Esophagus (tissue), 2 donors: ENCODE measurements around the gene KIF1A. TPM values are rescaled to one million over a fixed set of nuclear protein-coding genes. Genes with fewer than 3 reads are reported as not detected.

ENCODE experiments used
- H3K27ac ChIP-seq, 2 donors: one replicate each; pipeline ENCODE4 v1.5.1; 2013; ENCODE audit warnings: low read depth in 2 of 2, mild to moderate bottlenecking in 2 of 2, inconsistent platforms in 1 of 2, low read length in 1 of 2, moderate library complexity in 1 of 2
- H3K27me3 ChIP-seq, 2 donors: one replicate each; pipeline ENCODE4 v1.6.1; 2013; ENCODE audit warnings: low read length in 2 of 2, control low read depth in 1 of 2, mild to moderate bottlenecking in 1 of 2; ENCODE audit not compliant: insufficient read depth in 2 of 2, control insufficient read depth in 1 of 2
- H3K36me3 ChIP-seq, 2 donors: one replicate each; pipeline ENCODE4 v1.6.1; 2013; ENCODE audit warnings: low read length in 1 of 2; ENCODE audit not compliant: control insufficient read depth in 2 of 2, insufficient read depth in 2 of 2
- H3K4me1 ChIP-seq, 2 donors: one replicate each; pipeline ENCODE4 v1.6.1; 2013; ENCODE audit warnings: low read length in 1 of 2; ENCODE audit not compliant: control insufficient read depth in 2 of 2, insufficient read depth in 2 of 2
- H3K4me3 ChIP-seq, 2 donors: one replicate each; pipeline ENCODE4 v1.5.1; 2013; ENCODE audit warnings: low read length in 2 of 2, mild to moderate bottlenecking in 2 of 2, low read depth in 1 of 2, moderate library complexity in 1 of 2
- H3K9me3 ChIP-seq, 2 donors: one replicate each; pipeline ENCODE4 v1.6.1; 2013; ENCODE audit warnings: mild to moderate bottlenecking in 2 of 2, low read depth in 1 of 2, low read length in 1 of 2, moderate library complexity in 1 of 2; ENCODE audit not compliant: control insufficient read depth in 2 of 2, insufficient read depth in 1 of 2
- WGBS, 2 donors: extraction: QIAGEN DNeasy Blood & Tissue Kit; methylation state at CpG; one replicate each; pipeline ENCODE4 v1.1.7; 2013; 5-methylcytosine and 5-hydroxymethylcytosine counted together
- polyA plus RNA-seq, 2 donors: library from polyadenylated mRNA; stranded (reverse); fragments of 200-250 nt; gene quantifications; one replicate each; pipeline ENCODE4 v1.2.3, GENCODE V29; 2013
- donor health status: healthy with polysubstance abuse.
- donor health status: Bipolar disorder and iron deficiency.

KIF1A gene
- polyA plus RNA-seq, 2 donors: 0.04 to 0.06 TPM

GRCh38 chr2:240788482-240788881, 31.5 kb downstream of the KIF1A start:
- H3K27me3 ChIP-seq: no peaks in the 10 kb centered on the region
- H3K9me3 ChIP-seq: no peaks in the 10 kb centered on the region
- no peak overlapping the region for H3K4me3 ChIP-seq
- no peak overlapping the region for H3K27ac ChIP-seq
- 85 to 88% methylated on average over 4 of the region's 4 CpGs for WGBS, 2 donors
- H3K36me3 ChIP-seq: no peaks in the 10 kb centered on the region
- no peaks in the 10 kb centered on the region for H3K4me1 ChIP-seq

GRCh38 chr2:240787521-240788472, 32.2 kb downstream of the KIF1A start:
- Histone ChIP-seq H3K27ac (no peak overlapping the region), H3K4me3 (no peak overlapping the region), H3K4me1 (no peaks in the 10 kb centered on the region), H3K9me3 (no peaks in the 10 kb centered on the region), H3K27me3 (no peaks in the 10 kb centered on the region), H3K36me3 (no peaks in the 10 kb centered on the region)
- WGBS, 2 donors: 74 to 80% methylated on average over 22 to 23 of the region's 23 CpGs

GRCh38 chr2:240786871-240787311, 33.1 kb downstream of the KIF1A start:
- 79 to 80% methylated on average over 17 of the region's 17 CpGs for WGBS, 2 donors
- H3K27me3 ChIP-seq: no peaks in the 10 kb centered on the region

GRCh38 chr2:240786355-240786841, 33.6 kb downstream of the KIF1A start:
- Histone ChIP-seq H3K36me3 (no peaks in the 10 kb centered on the region), H3K4me3 (no peak overlapping the region), H3K27me3 (no peaks in the 10 kb centered on the region), H3K27ac (no peak overlapping the region), H3K9me3 (no peaks in the 10 kb centered on the region), H3K4me1 (no peaks in the 10 kb centered on the region)
- 79 to 94% methylated on average over 8 of the region's 8 CpGs for WGBS, 2 donors

More at GRCh38 chr2:240786871-240787311, 33.1 kb downstream of the KIF1A start:
- no peaks in the 10 kb centered on the region for H3K36me3 ChIP-seq
- no peak overlapping the region for H3K27ac ChIP-seq
- H3K4me1 ChIP-seq: no peaks in the 10 kb centered on the region
- no peaks in the 10 kb centered on the region for H3K9me3 ChIP-seq
- no peak overlapping the region for H3K4me3 ChIP-seq

GRCh38 chr2:240785424-240786335, 34.3 kb downstream of the KIF1A start:
- H3K4me3 ChIP-seq: no peak overlapping the region
- H3K9me3 ChIP-seq: no peaks in the 10 kb centered on the region
- H3K36me3 ChIP-seq: no peaks in the 10 kb centered on the region
- H3K27ac ChIP-seq: no peak overlapping the region
- H3K4me1 ChIP-seq: no peaks in the 10 kb centered on the region
- H3K27me3 ChIP-seq: no peaks in the 10 kb centered on the region
- WGBS, 2 donors: 76% methylated on average over 25 of the region's 25 CpGs

GRCh38 chr2:240784629-240785423, 35.2 kb downstream of the KIF1A start:
- Histone ChIP-seq H3K36me3 (no peaks in the 10 kb centered on the region), H3K4me1 (peaks cover 0 to 3% of the 10 kb centered on the region in 2 donors), H3K4me3 (no peak overlapping the region), H3K27ac (no peak overlapping the region), H3K27me3 (no peaks in the 10 kb centered on the region), H3K9me3 (no peaks in the 10 kb centered on the region)
- WGBS, 2 donors: 91 to 92% methylated on average over 24 to 25 of the region's 25 CpGs

- Histone ChIP-seq H3K4me1 (peaks cover 0 to 3% of the 10 kb centered on the region in 2 donors), H3K27me3 (no peaks in the 10 kb centered on the region), H3K36me3 (no peaks in the 10 kb centered on the region), H3K27ac (no peak overlapping the region), H3K9me3 (peaks cover 0 to 2% of the 10 kb centered on the region in 2 donors), H3K4me3 (no peak overlapping the region)
- 91 to 92% methylated on average over 34 to 36 of the region's 36 CpGs for WGBS, 2 donors
Observed at GRCh38 chr2:240783819-240784621, 36.0 kb downstream of the KIF1A start.

GRCh38 chr2:240782886-240783818, 36.9 kb downstream of the KIF1A start:
- Histone ChIP-seq H3K4me3 (no peak overlapping the region), H3K9me3 (peaks cover 0 to 2% of the 10 kb centered on the region in 2 donors), H3K36me3 (no peaks in the 10 kb centered on the region), H3K27me3 (no peaks in the 10 kb centered on the region), H3K4me1 (peaks cover 0 to 3% of the 10 kb centered on the region in 2 donors), H3K27ac (no peak overlapping the region)
- 87 to 89% methylated on average over 32 of the region's 32 CpGs for WGBS, 2 donors
